CD4-positive, alpha-beta T cell treated with Interleukin-4 for 4 hours (primary cell): ENCODE results near the gene LBHD2.

Experiments
- DNase-seq: peaks from one replicate; pipeline ENCODE4 v3.0.0-alpha.2; 2020

LBHD2 gene

GRCh38 chr14:103091041-103091882 is 7.3 kb downstream of the LBHD2 start:
- DNase-seq, result peak; percentile 62

GRCh38 chr14:103091883-103092222 is 7.8 kb downstream of the LBHD2 start:
- no peak for DNase-seq

DNA sequence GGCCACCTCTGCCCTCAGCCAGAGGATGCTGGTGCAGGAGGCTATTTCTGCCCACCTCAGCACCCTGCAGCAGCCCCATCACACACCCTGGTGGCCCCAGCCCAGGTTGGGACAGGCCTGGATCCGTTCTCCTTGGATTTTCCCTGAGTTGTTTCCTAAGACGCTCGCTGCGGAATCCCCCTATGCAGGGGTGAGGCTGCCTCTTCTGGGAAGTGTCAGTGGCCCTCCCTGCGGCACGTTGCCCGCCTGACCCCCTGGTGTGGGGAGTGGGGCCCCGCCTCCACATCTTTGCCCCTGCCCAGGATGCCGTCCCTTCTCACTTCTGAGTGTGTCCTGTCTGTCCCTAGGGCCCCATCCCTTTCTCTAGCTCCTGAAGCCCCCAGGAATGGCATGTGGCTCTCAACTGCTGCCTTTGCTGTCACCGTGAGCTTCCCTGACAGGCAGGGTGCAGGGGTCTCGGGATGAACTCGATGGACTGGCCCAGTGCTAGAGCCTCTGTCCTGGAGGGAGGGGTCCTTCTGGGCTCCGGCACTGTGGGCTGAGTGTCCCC is 9.9 kb downstream of the LBHD2 start:
- no peak for DNase-seq

DNA sequence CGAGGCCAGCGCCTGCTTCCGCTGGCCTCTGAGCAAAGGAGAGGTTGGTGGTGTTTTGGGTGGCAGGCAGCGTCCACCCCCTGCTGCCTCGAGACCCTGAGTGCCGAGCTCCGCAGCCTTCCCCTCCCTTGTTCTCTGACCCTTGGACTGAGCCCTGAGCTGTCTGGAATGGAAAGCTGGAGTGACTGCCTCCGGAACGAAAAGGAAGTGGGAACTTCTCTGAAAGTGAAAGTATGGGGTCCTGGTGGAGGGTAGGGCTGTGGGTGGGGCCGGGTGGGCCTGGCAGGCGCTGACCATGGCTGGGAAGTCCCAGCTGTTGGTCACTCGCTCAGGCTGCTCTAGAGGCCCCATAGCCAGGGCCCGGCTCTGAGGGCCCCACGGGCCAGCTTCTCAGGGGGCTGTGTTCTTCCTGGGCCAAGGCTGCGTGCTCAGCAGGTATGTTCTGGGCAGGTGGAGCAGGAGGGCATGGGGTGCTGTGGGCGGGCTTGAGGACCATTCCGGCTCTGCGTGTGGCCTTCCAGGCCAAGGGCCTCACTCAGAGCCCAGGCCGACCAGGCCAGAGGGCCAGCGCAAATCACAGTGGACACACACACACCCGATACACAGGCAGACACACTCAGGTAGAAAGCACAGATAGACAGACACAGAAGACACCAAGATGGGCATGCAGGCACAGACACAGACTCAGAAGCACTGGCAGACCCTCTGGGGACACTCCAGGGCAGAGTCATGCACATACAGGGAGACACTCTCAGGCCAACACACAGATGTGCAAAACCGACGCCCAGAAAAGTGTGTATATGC is 10.6 kb downstream of the LBHD2 start, which contains the start of gene EXOC3L4:
Gene EXOC3L4 (plus strand): TSS at position 320 of the 804 bp plus-strand sequence. CDS start 5,495 bp downstream, outside the sequence.
- DNase-seq, result no peak

DNA sequence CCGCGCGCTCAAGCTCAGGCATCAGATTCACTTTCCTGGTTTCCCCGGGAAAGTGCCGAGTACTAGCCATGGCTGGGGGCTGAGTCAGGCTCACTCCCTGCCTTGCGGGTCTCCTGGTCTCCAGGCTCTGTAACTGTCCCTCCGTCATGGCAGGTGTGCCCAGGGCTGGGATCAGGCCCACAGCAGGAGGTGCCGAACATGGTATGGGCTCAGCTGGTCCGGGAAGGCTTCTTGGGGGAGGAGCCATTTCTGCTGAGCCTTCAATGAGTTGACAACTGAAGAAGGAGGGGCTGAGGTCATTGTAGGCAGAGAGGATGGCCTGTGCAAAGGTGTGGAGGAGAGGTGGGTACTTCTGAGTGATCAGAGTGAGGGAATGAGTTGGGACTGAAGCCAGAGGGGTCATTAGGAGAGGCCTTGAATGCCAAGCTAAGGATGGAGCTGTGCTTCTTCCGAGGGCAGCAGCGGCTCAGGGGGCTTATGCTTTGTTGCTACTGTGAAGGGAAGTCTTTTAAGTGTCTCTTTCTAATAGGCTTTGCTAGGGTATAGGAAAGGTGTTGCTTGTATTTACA is 11.3 kb downstream of the LBHD2 start:
- no peak for DNase-seq

GRCh38 chr14:103096387-103096786 is 12.4 kb downstream of the LBHD2 start:
- no peak for DNase-seq

DNA sequence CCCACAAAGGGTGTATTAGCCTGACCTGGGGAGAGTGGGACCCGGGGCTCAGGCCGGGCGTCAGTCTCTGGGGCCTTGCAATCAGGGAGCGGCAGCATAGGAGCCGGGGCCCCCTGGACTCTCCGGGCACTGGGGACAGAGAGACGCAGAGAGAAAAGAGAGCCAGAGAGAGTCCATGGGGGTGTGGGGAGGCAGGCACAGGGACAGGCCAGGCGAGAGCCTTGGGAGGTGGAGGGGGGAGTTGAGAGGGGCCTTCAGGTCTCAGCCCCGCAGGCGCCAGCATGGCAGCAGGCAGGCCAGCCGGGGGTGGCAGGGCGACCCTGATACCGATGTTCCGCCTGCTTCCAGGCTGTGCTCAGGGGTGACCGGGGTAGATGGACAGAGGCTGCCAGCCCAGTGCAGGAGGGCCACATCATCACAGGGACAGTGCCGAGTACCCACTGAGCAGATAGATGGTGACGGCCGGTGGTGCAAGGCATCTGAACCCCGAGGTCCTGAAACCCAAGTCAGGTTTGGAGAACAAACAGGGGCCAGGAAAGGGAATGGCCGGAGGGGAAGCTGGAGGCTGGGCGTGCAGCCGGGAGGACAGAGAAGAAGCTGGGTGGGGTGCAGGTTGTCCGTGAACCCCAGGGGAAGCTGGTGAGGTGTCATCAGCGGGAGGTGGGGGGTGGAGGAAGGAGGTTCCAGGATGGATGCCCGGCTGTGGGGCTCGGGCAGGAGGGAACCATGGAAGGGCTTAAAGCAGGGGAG is 13.4 kb downstream of the LBHD2 start:
- no peak for DNase-seq

DNA sequence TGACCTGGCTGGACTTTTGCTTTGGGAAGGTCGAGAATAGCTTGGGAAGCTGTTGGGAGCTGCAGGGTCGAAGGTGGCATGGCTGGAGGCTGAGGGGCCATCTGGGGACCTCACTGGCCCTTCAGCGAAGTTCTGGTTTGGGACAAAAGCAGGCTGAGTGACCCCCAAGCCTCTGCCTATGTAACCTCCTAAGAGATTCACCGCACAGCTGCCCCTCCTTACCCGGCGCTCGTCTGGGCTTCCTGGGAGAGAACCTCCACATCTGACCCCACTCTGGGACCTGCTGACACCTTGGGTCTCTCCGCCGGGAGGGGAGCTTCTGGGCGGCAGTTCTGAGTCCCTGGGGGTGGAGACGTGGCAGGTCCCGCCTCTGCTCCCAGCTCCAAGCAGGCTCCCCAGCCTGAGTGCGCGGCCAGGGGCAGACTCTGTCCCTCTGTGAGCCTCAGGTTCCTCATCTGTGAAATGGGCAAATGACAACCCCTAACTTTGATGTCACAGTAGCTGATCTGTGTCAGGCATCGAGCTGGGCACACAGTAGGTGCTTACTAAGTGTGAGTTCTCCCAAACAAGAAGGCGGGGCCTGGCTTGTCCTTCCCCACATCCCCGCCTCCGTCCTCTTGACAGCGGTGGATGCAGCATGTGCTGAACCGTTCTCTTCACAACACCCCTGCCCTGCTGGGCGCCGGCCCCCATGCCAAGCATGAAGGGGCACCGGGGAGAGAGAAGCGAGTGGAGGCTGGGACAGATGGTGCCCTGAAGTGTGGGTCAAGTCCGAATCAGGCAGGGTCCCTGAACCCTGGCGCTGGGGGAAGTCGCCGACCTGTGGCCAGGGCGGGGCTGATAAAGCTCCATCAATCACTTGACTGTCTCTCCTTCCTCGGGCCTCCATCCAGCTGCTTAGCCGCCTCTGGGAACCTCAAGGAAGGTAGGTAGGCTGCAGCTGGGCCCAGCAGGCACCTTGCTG is 14.3 kb downstream of the LBHD2 start:
- DNase-seq, result no peak

DNA sequence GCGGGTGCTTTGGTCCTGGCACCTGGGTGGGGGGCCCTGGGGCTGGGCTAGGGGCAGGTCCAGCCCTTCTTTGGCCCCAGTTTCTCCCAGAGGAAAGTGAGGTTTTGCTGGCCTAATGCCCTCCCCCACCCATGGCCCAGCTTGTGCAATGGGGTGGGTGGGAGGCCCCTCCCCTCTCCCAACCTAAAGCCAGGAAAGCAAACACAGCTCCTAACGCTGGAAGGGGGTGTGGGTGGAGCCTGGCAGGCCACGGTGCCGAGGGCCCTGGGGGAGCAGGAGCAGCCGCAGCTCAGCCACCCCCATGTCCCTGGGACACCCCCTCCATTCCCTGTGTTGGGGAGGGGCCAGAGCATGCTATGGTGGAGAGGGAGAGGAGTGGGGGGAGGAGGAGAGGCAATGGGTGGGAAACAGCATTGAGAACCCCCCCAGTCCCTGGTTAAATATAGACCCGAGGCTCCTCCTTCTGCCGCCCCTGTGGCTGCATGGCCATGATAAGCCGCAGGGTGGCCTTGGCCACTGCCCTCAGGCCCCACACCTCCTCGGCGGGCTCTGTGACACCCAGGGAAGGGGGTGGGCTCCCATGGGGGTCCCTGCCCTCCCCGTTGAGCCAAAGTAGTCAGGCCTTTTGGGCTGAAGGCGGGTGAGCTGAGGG is 15.2 kb downstream of the LBHD2 start:
- no peak for DNase-seq

DNA sequence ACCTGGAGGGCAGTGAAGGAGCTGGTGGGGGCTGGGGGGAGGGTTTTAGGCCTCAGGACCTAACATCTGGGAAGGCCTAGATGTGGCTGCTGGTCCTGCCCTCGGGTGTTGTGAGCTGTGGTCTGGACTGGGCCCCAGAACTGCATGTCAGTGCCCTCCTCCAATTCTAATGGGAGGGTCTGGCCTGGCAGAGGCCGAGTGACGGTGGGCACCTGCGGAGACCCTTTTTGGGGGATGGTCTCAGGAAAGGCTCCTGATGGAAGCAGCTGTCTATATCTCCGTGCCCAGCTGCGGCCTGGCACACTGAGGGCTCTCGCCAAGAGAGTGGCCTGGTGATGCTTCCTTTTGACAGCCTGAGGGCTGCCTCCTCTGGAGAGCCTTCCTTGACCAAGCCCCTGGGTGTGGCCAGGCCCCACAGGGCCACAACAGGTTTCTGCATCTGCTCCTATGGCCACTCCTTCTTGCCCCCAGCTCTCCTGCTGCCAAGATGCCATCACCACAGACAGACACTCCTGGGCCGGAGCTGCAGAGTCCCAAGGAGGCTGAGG is 15.8 kb downstream of the LBHD2 start:
- no peak for DNase-seq

GRCh38 chr14:103100281-103101121 is 16.5 kb downstream of the LBHD2 start:
- DNase-seq, result no peak

DNA sequence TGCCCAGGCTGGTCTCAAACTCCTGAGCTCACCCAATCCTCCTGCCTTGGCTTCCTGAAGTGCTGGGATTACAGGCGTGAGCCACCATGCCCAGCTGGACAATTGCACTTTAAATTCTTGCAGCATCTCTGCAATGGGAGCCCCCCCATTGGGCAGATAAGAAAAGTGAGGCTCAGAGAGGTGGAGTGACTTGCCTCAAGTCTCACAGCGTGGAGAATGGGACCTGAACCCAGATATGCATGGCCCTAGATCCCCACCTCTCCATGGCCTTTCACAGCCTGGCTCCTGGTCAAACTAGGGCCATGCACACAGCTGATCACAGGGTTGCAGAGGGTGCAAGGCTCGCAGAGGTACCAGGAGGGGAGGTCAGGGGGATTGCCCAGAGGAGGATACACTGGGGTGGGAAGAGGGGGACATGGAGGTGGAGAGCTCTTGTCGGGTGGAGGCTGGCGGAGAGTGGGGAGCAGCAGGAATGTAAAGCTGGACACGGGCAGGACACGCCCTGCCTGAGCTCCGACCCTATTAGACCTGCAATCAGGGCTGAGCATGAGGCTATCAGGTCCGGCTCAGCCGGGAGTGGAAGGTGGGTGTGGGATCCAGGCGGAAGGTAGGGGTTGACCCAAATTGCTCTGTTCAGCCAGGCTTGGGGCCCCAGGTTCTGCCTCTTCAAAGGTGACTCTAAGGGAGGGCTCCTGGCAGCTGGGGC is 17.4 kb downstream of the LBHD2 start:
- DNase-seq, result no peak

DNA sequence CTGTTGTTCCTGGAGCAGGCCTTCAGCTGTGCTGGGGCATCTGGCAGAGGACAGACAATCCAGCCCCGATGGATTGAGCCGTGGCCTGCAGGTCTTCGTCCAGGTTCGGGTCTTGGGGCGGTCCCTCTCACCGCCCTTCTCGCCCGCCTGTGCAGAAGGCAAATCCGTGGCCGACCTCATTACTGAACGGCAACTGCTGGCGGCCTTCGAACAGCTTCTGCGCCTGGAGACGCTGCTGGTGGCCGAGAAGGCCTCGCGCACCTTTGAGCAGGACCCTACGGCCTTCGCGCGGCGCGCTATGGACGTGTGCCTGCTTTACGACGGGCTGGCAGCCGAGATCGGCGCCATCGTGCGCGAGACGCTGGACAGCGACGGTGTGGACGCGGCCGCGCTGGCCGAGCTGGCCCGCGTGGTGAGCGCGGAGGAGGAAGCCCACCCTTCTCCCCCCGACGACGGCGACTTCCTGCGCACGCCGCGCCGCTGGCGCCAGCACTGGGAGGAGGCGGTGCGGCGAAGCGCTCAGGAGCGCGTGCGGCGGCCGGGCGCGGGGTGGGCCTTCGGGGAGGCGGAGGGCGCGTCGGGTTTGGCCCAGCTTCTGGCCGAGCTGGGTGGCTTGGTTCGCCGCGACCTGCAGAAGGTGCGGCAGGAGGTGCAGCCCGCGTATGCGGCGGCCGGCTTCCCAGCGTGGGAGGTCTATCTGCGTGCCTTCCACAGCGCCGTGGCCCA is 18.1 kb downstream of the LBHD2 start:
- no peak for DNase-seq

DNA sequence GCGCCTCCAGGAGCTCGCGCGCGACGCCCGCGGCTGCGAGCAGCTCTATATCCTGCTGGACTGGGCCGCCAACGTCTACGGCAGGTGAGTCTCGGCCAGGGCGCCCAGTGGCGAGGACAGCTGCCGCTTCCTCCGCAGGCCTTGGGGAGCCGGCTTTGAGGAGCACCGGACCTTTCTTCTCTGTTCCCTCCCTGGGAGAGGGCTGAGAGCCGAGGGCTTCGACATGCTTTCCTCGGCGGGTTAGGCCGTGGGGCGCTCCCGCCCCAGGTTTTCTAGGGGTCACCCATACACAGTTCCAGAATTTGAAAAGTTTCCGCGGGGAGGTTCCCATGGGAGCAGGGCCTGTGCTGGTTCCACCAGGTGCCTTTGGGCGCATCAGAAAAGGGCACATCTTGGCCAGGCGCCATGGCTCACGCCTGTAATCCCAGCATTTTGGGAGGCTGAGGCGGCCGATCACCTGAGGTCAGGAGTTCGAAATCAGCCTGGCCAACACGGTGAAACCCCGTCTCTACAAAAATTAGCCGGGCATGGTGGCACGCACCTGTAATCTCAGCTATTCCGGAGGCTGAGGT is 18.8 kb downstream of the LBHD2 start:
- DNase-seq, result no peak

- no peak for DNase-seq
These were observed 19.7 kb downstream of the LBHD2 start for GRCh38 chr14:103103461-103104388.

DNA sequence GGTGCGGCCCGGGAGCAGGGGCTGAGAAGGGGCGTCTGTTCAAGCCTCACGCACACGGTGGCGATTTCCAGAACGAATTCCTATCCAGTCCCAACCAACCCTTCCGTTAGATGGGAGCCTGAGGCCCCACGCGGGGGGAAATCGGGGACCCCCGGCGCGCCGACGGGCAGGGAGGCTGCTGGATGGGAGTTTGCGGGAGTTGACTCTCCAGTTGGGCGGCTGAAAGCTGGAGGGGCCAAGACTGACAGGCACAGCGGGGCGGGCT is 20.3 kb downstream of the LBHD2 start:
- DNase-seq, result no peak
